HUDEP-2 (cell line): ENCODE results near the gene GSTCD.

Experiments used
- DNase-seq, 76 experiments: peaks; one replicate each; lab custom pipeline; 2025; ENCODE audit not compliant: unreplicated experiment in 76 of 76; lab: John Stamatoyannopoulos, UW

GSTCD gene

DNA sequence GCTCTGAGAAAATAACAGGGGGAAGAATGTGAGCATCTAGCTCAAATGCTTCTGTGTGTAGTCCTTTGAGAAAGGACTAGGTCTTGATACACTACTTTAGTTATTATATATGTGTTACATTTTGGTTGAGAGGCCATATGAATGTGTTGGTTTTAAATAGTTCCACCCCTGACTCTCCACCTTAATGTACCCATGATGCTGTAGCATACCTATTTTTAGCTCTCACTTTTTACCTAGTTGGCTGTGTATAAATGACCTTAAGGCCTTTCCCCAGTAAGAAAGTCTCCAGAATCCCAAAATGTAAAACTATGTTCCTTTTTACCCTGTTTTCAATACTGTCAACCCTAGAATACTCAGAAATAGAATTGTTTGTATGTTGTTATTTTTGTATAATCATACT lies 166.6 kb downstream of the GSTCD start:
- no peak for DNase-seq

GRCh38 chr4:105878668-105879067 lies 170.1 kb downstream of the GSTCD start:
- no peak for DNase-seq

GRCh38 chr4:105887508-105887907 lies 178.9 kb downstream of the GSTCD start:
- no peak for DNase-seq

GRCh38 chr4:105894660-105895582 lies 186.3 kb downstream of the GSTCD start, which contains the start of gene NPNT:
Gene NPNT (plus strand): TSS chr4:105895471. CDS start chr4:105895653, 182 bp downstream.
- no peak for DNase-seq

GRCh38 chr4:105895583-105896460 lies 187.2 kb downstream of the GSTCD start:
- DNase-seq, result peak in 1 of 76 experiments; percentile 1

GRCh38 chr4:105896461-105896942 lies 187.9 kb downstream of the GSTCD start:
- no peak for DNase-seq
